Measurements from ENCODE around the gene ERVW-1.
A peak's percentile ranks its signal among the peaks of the same experiment; 100 is the strongest.
"Not testable (repeated sequence)": the region's sequence is repeated elsewhere in the genome, so short reads cannot be mapped to it uniquely, and the experiment has no call there.

Gene ERVW-1

GRCh38 chr7:92477681-92478080 lies at the start of gene ERVW-1:
TSS of gene ERVW-1 (minus strand) at chr7:92477946. CDS start at chr7:92470381, 7,565 bp downstream.
- DNase-seq (ENCODE audit: low spot score): not testable (repeated sequence)

- no peak for DNase-seq (ENCODE audit: low spot score)
Measured at GRCh38 chr7:92523110-92523509, 45.4 kb upstream of the ERVW-1 start.

- DNase-seq (ENCODE audit: low spot score): no peak
Measured at GRCh38 chr7:92520024-92520423, 42.3 kb upstream of the ERVW-1 start.

GRCh38 chr7:92517631-92518030 lies 39.9 kb upstream of the ERVW-1 start:
- DNase-seq (ENCODE audit: low spot score): peak; percentile 9

- no peak for DNase-seq (ENCODE audit: low spot score)
Measured at GRCh38 chr7:92513167-92513902, 35.6 kb upstream of the ERVW-1 start.

- DNase-seq (ENCODE audit: low spot score): no peak
Measured at GRCh38 chr7:92508946-92509345, 31.2 kb upstream of the ERVW-1 start.

GRCh38 chr7:92506363-92506762 lies 28.6 kb upstream of the ERVW-1 start:
- no peak for DNase-seq (ENCODE audit: low spot score)

- no peak for DNase-seq (ENCODE audit: low spot score)
Measured at GRCh38 chr7:92504563-92504962, 26.8 kb upstream of the ERVW-1 start.

- DNase-seq (ENCODE audit: low spot score): no peak
Measured at GRCh38 chr7:92503767-92504166, 26.0 kb upstream of the ERVW-1 start.

GRCh38 chr7:92498557-92498956 lies 20.8 kb upstream of the ERVW-1 start:
- DNase-seq (ENCODE audit: low spot score): no peak

GRCh38 chr7:92496876-92497275 lies 19.1 kb upstream of the ERVW-1 start:
- no peak for DNase-seq (ENCODE audit: low spot score)

GRCh38 chr7:92489634-92490033 lies 11.9 kb upstream of the ERVW-1 start:
- no peak for DNase-seq (ENCODE audit: low spot score)

- no peak for DNase-seq (ENCODE audit: low spot score)
Measured at GRCh38 chr7:92487804-92488203, 10.1 kb upstream of the ERVW-1 start.

- no peak for DNase-seq (ENCODE audit: low spot score)
Measured at GRCh38 chr7:92485974-92486373, 8.2 kb upstream of the ERVW-1 start.

GRCh38 chr7:92485267-92485892 lies 7.6 kb upstream of the ERVW-1 start:
- no peak for DNase-seq (ENCODE audit: low spot score)

GRCh38 chr7:92484226-92484625 lies 6.5 kb upstream of the ERVW-1 start:
- DNase-seq (ENCODE audit: low spot score): not testable (repeated sequence)

- DNase-seq (ENCODE audit: low spot score): not testable (repeated sequence)
Measured at GRCh38 chr7:92483624-92484023, 5.9 kb upstream of the ERVW-1 start.

GRCh38 chr7:92479146-92479545 lies 1.4 kb upstream of the ERVW-1 start:
- not testable (repeated sequence) for DNase-seq (ENCODE audit: low spot score)

GRCh38 chr7:92478711-92479110 lies 965 bp upstream of the ERVW-1 start:
- no peak for DNase-seq (ENCODE audit: low spot score)

- DNase-seq (ENCODE audit: low spot score): no peak
Measured at GRCh38 chr7:92478095-92478494, 349 bp upstream of the ERVW-1 start.

GRCh38 chr7:92475851-92476590 lies 1.7 kb downstream of the ERVW-1 start:
- not testable (repeated sequence) for DNase-seq (ENCODE audit: low spot score)

GRCh38 chr7:92475261-92475770 lies 2.4 kb downstream of the ERVW-1 start:
- DNase-seq (ENCODE audit: low spot score): not testable (repeated sequence)

GRCh38 chr7:92473989-92474388 lies 3.8 kb downstream of the ERVW-1 start:
- not testable (repeated sequence) for DNase-seq (ENCODE audit: low spot score)
